GM12878 (cell line): Measurements from ENCODE around the gene CFAP92. TPM values are rescaled to one million over a fixed set of nuclear protein-coding genes. Genes with fewer than 3 reads are reported as not detected.

ENCODE experiments used
- ATAC-seq: fragments of 200-7000 bp; cut with Tn5 transposase; 3 replicates; pipeline ENCODE4 v1.9.1; 2020; ENCODE audit warnings: mild to moderate bottlenecking, moderate library complexity
- BruUV-seq: library from RNA; stranded (reverse); fragments of 400-500 nt; replicated peaks from 2 replicates; lab custom pipeline; 2021; lab: Mats Ljungman, UMichigan
- CTCF ChIA-PET: fragments of 300-600 bp; sonication (Branson Sonifier 250); formaldehyde crosslinking; extraction: SDS; loops from one replicate; lab custom pipeline; 2021; ENCODE audit warnings: inconsistent platforms; lab: Yijun Ruan, JAX
- POLR2A ChIA-PET: fragments of 350-600 bp; formaldehyde crosslinking; extraction: SDS; loops from one replicate; lab custom pipeline; 2021; ENCODE audit warnings: inconsistent platforms; lab: Charles Lee
- RAD21 ChIA-PET: fragments of 300-600 bp; sonication (Branson Sonifier 250); formaldehyde crosslinking; loops from one replicate; lab custom pipeline; 2023; ENCODE audit warnings: antibody characterized with exemption; ENCODE audit not compliant: unreplicated experiment; lab: Charles Lee
- SMC1A ChIA-PET: fragments of 300-600 bp; sonication (Branson Sonifier 250); formaldehyde crosslinking; loops from one replicate; lab custom pipeline; 2023; ENCODE audit not compliant: unreplicated experiment, uncharacterized antibody; lab: Charles Lee
- DNase-seq: peaks from one replicate; pipeline ENCODE4 v3.0.0-alpha.2; 2011; ENCODE audit warnings: low read depth, low spot score
- FAIRE-seq: peaks from 3 replicates; lab custom pipeline; 2011; peaks lifted over from hg19 to GRCh38; lab: Jason Lieb, UNC
- H2AFZ ChIP-seq: 2 replicates; pipeline ENCODE4 v1.6.0; 2011; ENCODE audit warnings: low read depth, low read length, control low read depth; ENCODE audit not compliant: control insufficient read depth
- H3K27ac ChIP-seq: 2 replicates; pipeline ENCODE4 v1.5.1; 2011; ENCODE audit warnings: control low read depth; ENCODE audit not compliant: control insufficient read depth, insufficient read depth
- H3K27me3 ChIP-seq, 2 experiments: replicated peaks in 1 of 2; 2 replicates each; pipeline versions ENCODE4 v1.6.0 to v1.6.1; 2011; ENCODE audit warnings: low read length in 1 of 2; ENCODE audit not compliant: control insufficient read depth in 2 of 2, insufficient read depth in 2 of 2
- H3K36me3 ChIP-seq, 2 experiments: 2 replicates each; pipeline ENCODE4 v1.5.1; 2011; ENCODE audit warnings: low read length in 1 of 2; ENCODE audit not compliant: control insufficient read depth in 2 of 2, insufficient read depth in 2 of 2
- H3K4me1 ChIP-seq: 2 replicates; pipeline ENCODE4 v1.6.1; 2011; ENCODE audit warnings: mild to moderate bottlenecking, low read length, moderate library complexity, mixed read lengths; ENCODE audit not compliant: control insufficient read depth, insufficient read depth
- H3K4me2 ChIP-seq: 2 replicates; pipeline ENCODE4 v1.6.0; 2011; ENCODE audit warnings: control low read depth; ENCODE audit not compliant: control insufficient read depth, insufficient read depth
- H3K4me3 ChIP-seq: fragments of 200-600 bp; sonication (generic); 2 replicates; pipeline ENCODE4 v1.5.1; 2016
- H3K79me2 ChIP-seq: 2 replicates; pipeline ENCODE4 v1.6.0; 2011; ENCODE audit warnings: low read length; ENCODE audit not compliant: control insufficient read depth, insufficient read depth
- H3K9ac ChIP-seq: 2 replicates; pipeline ENCODE4 v1.8.0; 2011; ENCODE audit warnings: low read length, control low read depth, mixed read lengths; ENCODE audit not compliant: control insufficient read depth, insufficient read depth
- H3K9me3 ChIP-seq: replicated peaks from 3 replicates; pipeline ENCODE4 v1.5.1; 2011; ENCODE audit warnings: mild to moderate bottlenecking, low read length; ENCODE audit not compliant: control insufficient read depth, insufficient read depth
- H4K20me1 ChIP-seq: 2 replicates; pipeline ENCODE4 v1.6.0; 2011; ENCODE audit not compliant: control insufficient read depth, insufficient read depth
- CBX5 ChIP-seq: sonication (generic); IDR thresholded peaks from 2 replicates; pipeline ENCODE4 v1.6.1; 2016; ENCODE audit warnings: low read depth, moderate library complexity, mild to moderate bottlenecking, inconsistent platforms
- CEBPZ ChIP-seq: fragments of 150-350 bp; IDR thresholded peaks from 2 replicates; pipeline ENCODE4 v1.6.1; 2016; ENCODE audit warnings: low read depth, low read length
- HCFC1 ChIP-seq: fragments of 150-350 bp; IDR thresholded peaks from 2 replicates; pipeline ENCODE4 v1.6.1; 2014; ENCODE audit warnings: low read length
- MXI1 ChIP-seq: fragments of 150-350 bp; IDR thresholded peaks from 2 replicates; pipeline ENCODE4 v1.6.1; 2011; ENCODE audit warnings: low read depth, mild to moderate bottlenecking, inconsistent platforms, low read length, improper control_type of control experiment
- PML ChIP-seq: IDR thresholded peaks from 2 replicates; pipeline ENCODE4 v1.6.1; 2012; ENCODE audit warnings: low read length, inconsistent platforms
- POLR2AphosphoS2 ChIP-seq: IDR thresholded peaks from 2 replicates; pipeline ENCODE4 v1.6.1; 2011; ENCODE audit warnings: low read depth, mild to moderate bottlenecking, low read length, improper control_type of control experiment, moderate library complexity
- RAD21 ChIP-seq: IDR thresholded peaks from 2 replicates; pipeline ENCODE4 v1.6.1; 2011; ENCODE audit warnings: mild to moderate bottlenecking, low read depth, low read length, moderate library complexity; ENCODE audit not compliant: insufficient read depth
- RFX5 ChIP-seq: IDR thresholded peaks from 2 replicates; pipeline ENCODE4 v1.6.1; 2011; ENCODE audit warnings: low read depth, low read length, improper control_type of control experiment
- SRF ChIP-seq, 2 experiments: IDR thresholded peaks; 2 replicates each; pipeline ENCODE4 v1.6.1; 2011; ENCODE audit warnings: low read depth in 2 of 2, low read length in 2 of 2, mild to moderate bottlenecking in 1 of 2, moderate library complexity in 1 of 2
- TARDBP ChIP-seq: IDR thresholded peaks from 2 replicates; pipeline ENCODE4 v1.6.1; 2016; ENCODE audit warnings: borderline replicate concordance
- ZBED1 ChIP-seq: IDR thresholded peaks from 2 replicates; pipeline ENCODE4 v1.6.1; 2016; ENCODE audit warnings: borderline replicate concordance
- ZNF687 ChIP-seq: fragments of 450-650 bp; IDR thresholded peaks from 2 replicates; pipeline ENCODE4 v1.6.1; 2017; ENCODE audit warnings: mild to moderate bottlenecking, moderate library complexity
- WGBS: methylation state at CpG from one replicate; pipeline ENCODE4 v1.1.6; 2016; ENCODE audit warnings: low lambda C conversion rate; ENCODE audit not compliant: insufficient replicate concordance, insufficient coverage; ENCODE audit errors: missing lambda C conversion rate; 5-methylcytosine and 5-hydroxymethylcytosine counted together
- in situ Hi-C: fragments of 300-500 bp; cut with MboI; formaldehyde crosslinking; loops from 9 replicates; pipeline ENCODE4 v1.14.3; 2018; ENCODE audit warnings: mixed read lengths
- intact Hi-C: fragments of 100-400 bp; cut with micrococcal nuclease; formaldehyde crosslinking; loops from one replicate; pipeline ENCODE4 v1.14.2; 2022; ENCODE audit not compliant: unreplicated experiment
- polyA plus RNA-seq, 11 experiments: library from polyadenylated mRNA; depleted of rRNA in 4 of 11; unstranded in 6 of 11; stranded (reverse) in 5 of 11; fragments of >200 nt; fragmentation: Nextera tagmentation in 4 of 11; fragmentation: Illumina TruSeq in 1 of 11; extraction: Ambion mirVana in 4 of 11; extraction: Trizol in 1 of 11; gene quantifications; 1 replicate in 1 of 11; 2 replicates in 10 of 11; pipeline versions ENCODE4 v1.2.1 to v1.2.3, GENCODE V29; 2011 to 2016; ENCODE audit warnings: inconsistent platforms in 2 of 11, missing spikeins in 2 of 11, low read depth in 1 of 11
- total RNA-seq, 4 experiments: library from RNA; depleted of rRNA in 3 of 4; stranded (reverse); fragments of >200 nt in 3 of 4; fragmentation: Illumina TruSeq in 1 of 4; extraction: Trizol in 1 of 4; gene quantifications; 2 replicates each; pipeline versions ENCODE4 v1.2.1 to v1.2.3, GENCODE V29; 2013 to 2021
- TF ChIP-seq, protein P1 (sequence below): IDR thresholded peaks from 2 replicates; pipeline ENCODE4 v1.6.1; 2012; ENCODE audit warnings: low read depth, low read length, improper control_type of control experiment

Gene CFAP92
- total and polyA plus RNA-seq, 10 of the 15 experiments (the other 5 are each of a cell fraction or from before 2014, with no cell fraction given): 0.05 to 0.52 (median 0.14) TPM; not detected in 7

- TF ChIP-seq ZNF687 (no peak), RFX5 (no peak), ZBED1 (no peak), RAD21 (no peak)
- TF ChIP-seq, protein P1, sequence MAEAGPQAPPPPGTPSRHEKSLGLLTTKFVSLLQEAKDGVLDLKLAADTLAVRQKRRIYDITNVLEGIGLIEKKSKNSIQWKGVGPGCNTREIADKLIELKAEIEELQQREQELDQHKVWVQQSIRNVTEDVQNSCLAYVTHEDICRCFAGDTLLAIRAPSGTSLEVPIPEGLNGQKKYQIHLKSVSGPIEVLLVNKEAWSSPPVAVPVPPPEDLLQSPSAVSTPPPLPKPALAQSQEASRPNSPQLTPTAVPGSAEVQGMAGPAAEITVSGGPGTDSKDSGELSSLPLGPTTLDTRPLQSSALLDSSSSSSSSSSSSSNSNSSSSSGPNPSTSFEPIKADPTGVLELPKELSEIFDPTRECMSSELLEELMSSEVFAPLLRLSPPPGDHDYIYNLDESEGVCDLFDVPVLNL: no peak
- TF ChIP-seq, all 136 proteins: peak for 0
Observed at GRCh38 chr3:129031476-129032215, 37.8 kb upstream of the CFAP92 start (continued).

- no peak for TF ChIP-seq TARDBP
- TF ChIP-seq PML: no peak
- no peak for TF ChIP-seq POLR2AphosphoS2
- TF ChIP-seq CEBPZ: no peak
- no peak for TF ChIP-seq HCFC1
- TF ChIP-seq CBX5: no peak
- no peak for TF ChIP-seq SRF (IDR thresholded peaks at IDR 0.05; ENCODE audit: low read depth in 2 of 2, low read length in 2 of 2)
- TF ChIP-seq MXI1: no peak
- in situ Hi-C loops (no loop called here), intact Hi-C loops (no loop called here)
- Histone ChIP-seq H3K9me3 (no peaks in the 10 kb centered on the region; the same call in 2 of the 3 replicates), H2AFZ (no peak overlapping the region), H3K4me3 (no peak overlapping the region), H3K4me2 (no peak overlapping the region), H3K36me3 (no peaks in the 10 kb centered on the region), H3K79me2 (no peaks in the 10 kb centered on the region), H3K27me3 (no peaks in the 10 kb centered on the region; a peak in 1 of 4 replicates), H4K20me1 (no peaks in the 10 kb centered on the region), H3K4me1 (peaks cover 5% of the 10 kb centered on the region), H3K27ac (no peak overlapping the region), H3K9ac (no peak overlapping the region)
- 62% methylated on average over 3 of the region's 4 CpGs for WGBS
- BruUV-seq: no TSS peak
- ChIA-PET POLR2A (no interaction called here), SMC1A (interaction anchor here (0.7 to 1.2 kb wide), 4 partner anchors 9 to 166 kb away, joined by 3 to 4 read pairs (median 3); no protein-coding TSS in a partner anchor), CTCF (interaction anchor here (0.9 to 2.0 kb wide), 4 partner anchors 14 to 215 kb away, joined by 6 to 10 read pairs (median 6); no protein-coding TSS in a partner anchor), RAD21 (interaction anchor here (2.0 kb wide), 1 partner anchor 23 kb away, joined by 6 read pairs; no protein-coding TSS in a partner anchor)
- no peak for FAIRE-seq
- ATAC-seq: no peak
- no peak for DNase-seq
Observed at GRCh38 chr3:129030611-129031010, 36.7 kb upstream of the CFAP92 start.
